ENCODE results near the gene TASOR2.

The TASOR2 gene

DNA sequence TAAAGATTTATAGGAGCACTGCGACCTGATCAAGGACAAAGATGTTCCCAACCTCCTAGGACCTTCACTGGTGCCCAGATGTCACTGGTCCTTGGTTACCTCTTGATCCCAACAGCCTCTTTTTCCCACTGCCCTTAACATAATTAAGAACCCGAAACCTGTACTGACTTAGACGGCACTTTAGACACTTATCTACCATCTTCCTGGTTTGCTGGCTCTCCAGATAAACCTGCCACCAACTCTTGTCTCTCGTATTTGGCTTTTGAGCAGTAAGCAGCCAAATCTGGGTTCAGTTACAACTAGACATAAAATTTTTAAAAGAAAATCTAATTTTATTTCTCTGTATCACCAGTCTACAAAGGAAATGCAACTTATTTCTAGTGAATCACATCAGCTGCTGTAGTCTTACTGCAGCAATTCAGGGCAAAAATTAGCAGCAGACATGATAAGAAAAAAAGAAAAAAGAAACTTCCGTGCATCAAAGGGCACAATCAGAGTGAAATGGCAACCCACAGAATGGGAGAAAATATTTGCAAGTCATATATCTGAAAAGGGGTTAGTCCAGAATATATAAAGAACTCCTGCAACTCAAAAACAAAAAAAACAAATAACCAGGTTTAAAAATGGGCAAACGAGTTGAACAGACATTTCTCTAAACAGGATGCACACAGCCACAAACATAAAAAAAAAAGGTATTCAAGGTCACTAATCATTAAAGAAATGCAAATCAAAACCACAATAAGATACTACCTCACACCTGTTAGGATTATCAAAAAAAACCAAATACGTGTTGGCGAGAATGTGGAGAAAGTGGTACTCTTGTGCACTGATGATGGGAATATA, 27.7 kb upstream of the TASOR2 start:
- no peak for DNase-seq

DNA sequence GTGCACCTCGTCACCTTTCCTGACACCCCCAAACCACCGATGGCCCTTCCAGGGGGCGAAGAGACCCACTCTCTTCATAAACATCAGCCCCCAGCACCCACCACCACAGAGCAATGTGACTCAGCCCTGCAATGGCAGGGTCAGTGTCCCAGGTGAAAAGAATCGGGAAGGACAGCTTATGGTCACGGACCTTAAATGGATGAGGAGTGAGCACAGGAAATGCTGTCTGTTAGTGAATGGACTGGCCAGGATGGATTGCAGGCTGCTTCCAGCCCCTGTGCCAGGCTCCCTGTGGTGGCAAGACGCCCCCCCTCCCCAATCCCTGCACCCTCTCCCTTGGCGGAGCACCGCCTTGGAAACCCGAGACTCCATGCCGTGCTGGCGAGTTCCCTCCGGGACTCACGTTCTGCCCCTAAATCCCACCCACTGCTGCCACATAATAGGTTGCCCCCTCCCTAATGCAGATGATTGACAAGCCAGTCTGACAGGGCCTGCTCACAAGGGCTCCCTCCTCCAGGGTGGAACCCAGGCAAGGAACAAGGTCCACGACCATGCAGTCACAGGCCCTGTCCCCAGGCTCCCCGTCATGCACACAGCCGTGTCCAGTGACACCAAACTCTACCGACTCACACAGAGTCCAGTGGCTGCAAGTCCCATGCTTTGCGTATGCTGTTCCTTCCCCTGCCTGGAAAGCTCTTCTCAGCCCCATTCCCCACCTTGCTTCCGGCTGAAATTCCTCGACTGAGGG, 25.6 kb upstream of the TASOR2 start:
- DNase-seq: peak; percentile 58

DNA sequence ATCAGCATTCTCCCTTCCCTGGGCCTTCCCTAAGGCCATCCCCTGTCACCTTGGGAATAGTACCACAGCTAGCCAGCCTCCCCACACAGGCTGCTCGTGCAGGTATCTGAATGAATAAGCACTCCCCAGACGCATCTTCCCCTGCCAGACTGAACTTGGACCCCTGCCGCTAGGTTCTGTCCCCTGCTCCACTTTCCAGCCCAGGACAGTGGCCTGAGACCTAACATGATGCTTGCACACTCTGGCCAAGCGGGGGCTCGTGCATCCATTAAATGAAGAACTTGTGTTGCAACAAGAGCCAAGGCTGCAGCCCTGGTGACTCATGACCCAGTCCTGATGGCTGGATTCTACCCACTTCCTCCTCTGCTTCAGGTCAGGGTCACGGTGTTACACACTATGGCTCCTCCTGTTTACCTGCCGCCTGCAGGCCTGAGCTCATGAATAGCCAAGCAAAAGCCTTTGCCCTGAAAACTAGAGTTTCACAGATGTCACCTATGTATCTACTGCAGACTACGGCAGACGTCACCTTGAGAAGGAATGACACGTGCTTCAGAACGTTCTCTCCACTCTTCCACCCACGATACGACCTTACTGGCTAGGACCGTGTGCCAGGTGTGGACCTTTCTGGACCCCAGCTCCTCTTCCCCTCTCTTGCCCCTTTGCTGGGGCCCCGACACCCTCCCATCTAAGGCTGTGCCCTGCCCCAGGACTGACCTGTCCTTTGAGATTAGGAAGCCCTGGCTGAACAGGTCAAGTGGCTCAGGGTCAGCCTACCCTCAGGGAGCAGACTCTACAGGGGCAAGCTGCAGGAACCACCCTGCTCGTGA, 24.7 kb upstream of the TASOR2 start:
- no peak for DNase-seq

DNA sequence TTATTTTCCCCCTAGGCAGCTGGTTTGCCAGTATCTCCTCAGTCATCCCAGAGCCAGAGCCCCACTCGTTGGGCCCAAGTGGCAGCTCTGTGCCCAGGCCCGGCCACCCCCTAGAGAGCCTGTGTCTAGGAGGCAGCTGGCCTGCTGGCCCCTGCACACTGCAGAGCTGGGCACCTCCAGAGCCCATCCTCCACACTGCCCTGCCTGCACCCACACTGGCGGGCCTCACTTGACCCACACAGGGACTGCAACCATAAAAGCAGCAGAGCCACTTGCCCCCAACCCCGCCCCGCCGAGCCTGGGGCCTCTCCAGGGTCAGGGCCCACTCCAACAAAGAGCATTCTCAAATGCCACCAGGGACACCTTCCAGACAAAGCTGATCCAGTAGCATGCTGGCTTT, 23.6 kb upstream of the TASOR2 start:
- DNase-seq: no peak

DNA sequence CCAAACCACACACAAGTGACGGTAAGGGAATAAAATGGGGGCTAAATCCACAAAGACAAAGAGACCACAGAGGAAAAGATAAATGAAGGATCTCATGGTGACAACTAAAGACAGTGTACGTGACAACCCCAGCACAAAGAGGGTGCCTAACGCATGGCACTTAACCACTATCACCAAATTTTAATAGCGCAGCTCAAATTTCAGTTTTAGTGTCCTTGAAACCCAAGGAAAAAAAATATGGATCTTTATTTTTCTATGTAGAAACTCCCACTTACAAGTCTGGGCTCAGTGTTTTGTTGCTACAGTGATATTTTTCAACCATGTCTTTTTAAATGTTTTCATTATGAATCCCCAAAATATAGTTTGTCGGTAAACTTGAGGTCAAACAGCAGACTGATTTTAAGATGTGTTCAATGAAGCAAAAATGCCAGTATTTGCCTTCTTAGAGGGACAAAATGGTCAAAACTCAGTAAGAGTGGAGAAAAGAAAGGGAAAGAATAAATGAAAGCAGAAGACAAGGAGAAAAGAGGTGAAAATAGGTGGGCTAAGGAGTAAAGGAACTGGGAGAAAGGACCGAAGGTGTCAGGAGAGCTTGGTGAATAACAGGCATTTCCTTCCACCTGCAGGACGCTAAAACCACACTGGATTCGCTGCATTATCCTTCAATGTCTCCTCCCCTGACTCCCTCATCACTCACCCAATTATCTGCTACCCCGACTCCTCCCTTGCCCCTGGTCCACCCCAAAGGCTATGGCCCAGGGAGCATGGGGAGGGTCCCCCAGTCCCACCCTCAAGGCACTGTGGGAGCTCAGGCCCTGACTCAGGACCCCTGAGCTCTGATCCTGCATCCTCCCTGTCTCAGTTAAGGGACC, 21.7 kb upstream of the TASOR2 start:
- no peak for DNase-seq

DNA sequence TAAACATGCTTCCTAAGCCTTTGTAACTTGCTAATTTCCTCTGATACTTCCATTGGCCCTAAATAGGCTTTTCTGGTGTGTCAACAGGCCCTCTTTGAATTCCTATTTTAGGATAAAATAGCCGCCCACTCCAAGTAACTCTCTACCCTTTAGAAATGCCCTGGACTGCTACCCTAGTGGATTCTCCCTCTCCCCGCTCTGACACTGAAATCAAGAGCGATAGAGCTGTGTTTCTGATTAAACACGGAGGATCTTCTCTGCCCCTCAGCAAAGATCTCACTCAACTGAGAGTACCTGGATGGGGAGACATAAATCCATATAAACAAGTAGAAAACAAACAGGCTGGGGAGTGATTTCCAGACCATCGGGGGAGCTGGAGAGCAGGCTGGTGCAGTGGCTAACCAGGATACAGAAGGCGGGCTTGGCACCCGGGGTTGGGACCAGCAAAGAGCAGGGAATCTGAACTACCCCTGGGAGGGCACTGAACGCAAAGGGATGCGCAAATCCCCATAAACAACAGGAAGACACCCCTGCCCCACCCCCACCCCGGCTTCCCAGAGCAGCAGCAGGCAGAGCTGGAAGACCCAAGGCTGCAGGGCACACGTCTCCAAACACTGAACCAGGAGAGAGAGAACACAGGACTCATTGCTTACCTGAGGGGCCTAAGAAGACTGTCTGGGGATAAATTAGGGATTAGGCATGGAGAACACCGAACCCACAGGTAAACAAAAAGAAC, 20.8 kb upstream of the TASOR2 start:
- no peak for DNase-seq

DNA sequence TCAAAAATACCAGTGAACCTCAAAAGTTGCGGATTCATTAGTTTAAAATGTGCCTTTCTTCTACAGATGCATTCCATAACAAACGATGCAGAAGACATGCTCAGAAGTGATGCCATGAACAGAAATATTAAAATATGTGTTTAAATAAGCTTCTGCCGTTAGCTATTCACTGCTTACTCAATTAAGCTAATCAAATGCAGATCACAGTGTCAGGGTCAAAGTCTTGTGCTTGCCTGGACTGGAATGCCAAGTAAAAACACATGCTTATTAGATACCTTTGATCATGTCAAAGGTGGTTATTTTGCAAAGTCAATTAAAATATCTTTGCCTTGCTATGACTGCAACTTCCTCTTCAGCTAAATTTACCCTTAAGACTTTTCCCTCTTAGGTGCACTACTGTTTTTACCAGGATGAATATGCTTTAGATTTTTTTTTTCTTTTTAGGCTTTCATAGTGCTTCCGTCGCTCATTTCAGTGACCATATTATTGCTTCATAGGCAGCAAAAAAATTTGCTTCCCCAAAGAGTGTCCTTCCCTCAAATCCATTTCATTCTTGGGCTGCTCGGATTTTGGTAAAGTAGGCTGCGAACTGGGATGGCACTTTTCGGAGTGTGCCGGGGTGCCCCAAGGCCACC, 19.1 kb upstream of the TASOR2 start:
- no peak for DNase-seq

DNA sequence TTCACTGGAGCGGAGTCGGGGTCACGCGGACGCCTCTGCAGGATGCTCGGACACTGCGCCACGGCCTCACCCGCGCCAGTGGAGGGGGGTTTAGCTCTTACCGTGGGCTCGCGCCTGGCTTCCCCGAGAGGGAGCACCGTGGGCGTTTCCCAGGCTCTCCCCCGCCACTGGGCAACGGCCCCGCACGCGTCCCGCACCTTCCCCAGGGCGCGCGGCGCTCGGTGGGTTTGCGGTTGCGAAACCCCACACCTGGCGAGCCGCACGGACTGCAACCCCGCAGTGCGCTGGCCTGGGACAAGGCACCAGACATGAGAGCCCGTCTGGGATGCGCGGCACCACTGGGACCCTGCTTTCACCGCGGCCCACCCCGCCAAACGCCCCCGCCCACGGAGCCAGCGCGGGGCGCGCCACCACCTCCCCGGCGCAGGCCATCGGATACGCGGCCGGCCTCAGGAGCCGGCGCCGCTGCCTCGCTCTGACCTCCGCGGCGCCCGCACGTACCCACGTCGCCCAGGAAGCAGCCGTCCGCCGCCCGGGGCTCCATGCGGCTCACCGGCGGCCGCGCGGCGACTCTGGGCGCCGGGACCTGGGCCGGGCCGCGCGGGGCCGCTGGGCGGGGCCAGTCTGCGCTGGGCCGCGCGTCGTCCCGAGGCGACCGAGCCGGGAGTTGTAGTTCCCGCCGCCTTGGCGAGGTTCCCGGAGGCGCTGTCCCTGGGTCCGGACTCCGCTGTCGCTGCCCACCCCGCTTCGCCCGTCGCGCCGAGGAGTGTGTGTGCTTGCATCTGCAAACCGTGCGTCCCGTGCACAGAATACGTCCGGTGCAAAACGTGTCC, 18.4 kb upstream of the TASOR2 start, which contains the start of gene ASB13:
ASB13 (minus strand) TSS at position 588 of the 833 bp plus-strand sequence; CDS start at position 544, 44 bp downstream.
- DNase-seq: peak; percentile 71

DNA sequence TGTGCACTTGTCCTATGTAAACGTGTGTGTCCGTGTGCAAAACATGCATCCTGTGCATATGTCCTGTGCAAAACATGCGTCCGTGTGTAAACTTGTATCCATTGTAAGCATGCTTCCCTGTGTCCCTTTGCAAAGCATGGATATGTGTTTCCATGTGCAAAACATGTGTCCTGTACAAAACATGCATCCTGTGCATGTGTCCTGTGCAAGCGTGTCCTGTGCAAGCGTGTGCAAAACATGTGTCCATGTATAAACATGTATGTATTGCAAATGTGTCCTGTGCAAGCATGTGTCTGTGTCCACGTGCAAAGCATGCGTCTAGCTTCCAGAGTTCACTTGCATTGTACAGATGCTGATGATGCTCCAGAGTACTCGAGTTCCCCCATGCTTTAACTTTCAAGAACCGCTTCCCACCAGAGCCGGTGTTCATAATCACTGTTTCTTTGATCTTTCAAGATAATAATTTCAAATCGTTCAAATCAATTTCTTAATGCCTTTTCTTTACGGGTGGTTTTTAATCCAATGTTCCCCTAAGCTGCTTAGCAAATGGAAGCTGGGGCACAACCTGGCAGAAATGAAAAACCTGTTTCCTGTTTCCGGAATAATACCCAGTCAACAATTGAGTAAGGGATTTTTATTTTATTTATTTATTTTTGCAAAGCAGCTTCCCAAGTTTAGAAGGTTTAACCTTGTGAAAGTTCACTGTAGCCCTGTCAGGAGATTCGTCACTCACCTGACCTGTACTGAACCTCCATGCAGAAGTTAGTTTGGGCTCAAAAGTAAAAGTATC, 17.6 kb upstream of the TASOR2 start:
- DNase-seq: no peak

DNA sequence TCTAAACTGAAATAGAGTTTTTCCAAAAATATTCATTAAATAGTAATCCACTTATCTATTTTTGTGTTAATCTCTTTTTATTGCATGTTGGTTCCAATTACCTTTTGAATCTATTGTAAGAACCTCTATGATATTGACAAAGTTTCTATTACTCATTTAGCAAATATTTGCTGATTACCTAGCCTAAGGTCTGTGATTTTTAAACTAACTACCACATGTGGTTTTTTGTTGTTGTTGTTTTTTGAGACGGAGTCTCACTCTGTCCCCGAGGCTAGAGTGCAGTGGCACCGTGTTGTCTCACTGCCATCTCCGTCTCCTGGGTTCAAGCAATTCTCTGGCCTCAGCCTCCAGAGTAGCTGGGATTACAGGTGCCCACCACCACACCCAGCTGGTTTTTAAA, 16.2 kb upstream of the TASOR2 start:
- DNase-seq: no peak

DNA sequence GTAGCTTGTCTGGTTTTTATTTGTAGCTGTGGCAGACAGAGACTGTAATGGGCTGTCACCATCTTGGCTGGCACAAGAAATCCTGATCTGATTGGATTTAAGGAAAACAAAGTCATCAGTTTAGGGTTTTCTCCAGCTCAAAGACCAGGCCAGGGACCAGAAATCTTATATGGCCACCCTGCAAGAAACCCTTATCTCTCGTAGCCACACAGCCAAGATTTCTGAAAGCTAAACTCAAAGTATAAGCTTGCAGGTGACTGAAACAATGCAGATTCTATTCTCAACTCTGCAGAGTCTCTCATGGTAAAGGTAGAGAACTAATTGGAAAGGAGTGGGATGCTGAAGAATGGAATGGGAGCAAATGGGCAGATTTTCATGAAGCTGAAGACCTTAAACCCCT, 15.0 kb upstream of the TASOR2 start:
- no peak for DNase-seq

DNA sequence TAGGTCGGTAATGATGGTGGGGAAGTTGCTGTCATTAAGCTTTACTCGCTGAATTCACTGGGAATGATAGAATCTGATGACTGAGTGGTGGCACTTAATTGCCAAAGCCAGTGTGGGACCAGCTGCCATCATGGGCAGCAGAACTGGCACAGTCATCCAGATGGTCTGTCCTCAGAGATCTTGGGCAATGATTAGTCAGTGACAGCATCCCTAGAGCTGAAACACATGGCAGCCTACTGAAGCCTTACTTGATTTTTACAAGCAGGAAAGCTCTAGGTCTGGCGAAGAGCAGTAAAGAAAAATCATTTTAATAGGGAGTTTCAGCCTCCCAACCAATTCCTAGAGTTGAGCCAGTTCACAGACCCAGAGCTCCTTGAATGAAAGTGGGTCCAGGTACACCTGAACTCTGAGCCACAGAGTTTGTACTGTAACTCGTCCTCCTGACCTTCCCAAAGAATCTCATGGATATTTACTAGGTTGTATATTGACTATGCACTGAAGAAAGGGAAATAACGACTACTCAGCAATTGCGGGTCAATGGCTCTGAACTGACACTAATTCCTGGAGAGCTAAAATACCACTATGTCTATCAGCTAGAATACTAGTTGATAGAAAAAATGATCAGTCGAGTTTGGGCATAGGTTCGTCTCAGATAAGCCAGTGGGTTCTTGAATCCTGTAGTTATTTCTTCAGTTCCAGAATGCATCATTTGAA, 13.8 kb upstream of the TASOR2 start:
- DNase-seq: no peak

DNA sequence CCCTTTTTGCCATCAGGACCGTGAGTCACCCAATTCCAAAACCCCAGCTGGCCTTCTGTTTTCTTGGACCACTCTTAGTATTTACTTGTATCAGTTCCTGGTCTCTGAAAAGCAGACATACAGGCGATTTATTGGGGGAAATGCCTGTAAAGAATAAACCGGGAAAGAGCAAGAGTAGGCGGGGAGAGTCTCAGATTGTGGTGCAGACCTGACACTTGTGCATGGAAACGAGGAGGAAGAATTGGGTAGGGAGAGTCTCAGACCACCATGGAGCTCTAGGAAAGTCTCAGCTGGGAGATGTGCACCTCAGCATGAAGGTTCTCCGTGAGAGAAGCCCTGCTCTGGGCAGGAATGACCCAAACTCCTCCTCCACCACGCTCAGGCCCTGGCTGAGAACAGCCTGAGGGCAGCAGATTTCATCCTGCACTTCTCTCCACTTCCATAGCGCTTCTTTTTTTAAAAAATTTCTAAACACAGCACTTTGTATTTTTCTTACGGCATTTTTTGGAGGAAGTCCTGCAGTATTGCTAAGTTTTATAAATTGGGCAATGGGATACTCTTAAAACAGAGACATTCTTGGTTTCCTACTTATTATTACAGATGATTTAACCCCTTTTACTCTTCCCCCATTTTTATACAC, 6.1 kb upstream of the TASOR2 start:
- no peak for DNase-seq

DNA sequence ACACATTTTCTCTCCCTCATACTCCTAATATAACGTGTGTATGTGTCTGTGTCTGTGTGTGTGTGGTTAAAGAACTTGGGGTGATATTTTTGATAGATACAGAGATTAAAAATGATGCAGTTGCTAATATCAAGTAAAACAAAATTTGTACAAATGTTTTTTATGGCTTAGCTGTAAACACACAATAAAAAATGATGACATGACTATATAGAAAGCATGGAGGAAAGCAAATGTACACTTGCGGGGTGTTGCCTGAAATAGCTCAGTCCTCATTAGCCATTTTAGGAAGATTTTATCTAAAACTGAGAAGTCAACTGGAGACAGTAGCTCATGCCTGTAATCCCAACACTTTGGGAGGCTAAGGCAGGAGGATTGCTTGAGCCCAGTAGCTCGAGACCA, 5.6 kb upstream of the TASOR2 start:
- no peak for DNase-seq

DNA sequence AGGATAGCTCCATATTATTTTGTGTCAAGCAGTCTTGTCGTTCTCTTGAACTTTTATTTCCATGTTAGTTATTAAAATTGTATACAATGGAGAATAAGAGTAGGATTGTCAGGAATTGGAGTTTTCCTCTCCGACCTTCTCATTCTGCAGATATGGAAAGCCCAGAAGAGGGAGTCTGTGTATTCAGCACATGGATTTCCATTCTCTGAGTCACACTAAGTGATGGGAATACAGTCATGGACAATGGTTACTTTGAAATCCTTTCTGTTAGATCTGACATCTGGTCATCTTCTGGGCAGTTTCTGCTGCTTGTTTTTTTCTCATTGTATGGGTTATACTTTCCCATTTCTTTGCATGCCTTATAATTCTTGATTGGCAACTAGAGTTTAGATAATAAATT, 5.0 kb upstream of the TASOR2 start:
- no peak for DNase-seq

DNA sequence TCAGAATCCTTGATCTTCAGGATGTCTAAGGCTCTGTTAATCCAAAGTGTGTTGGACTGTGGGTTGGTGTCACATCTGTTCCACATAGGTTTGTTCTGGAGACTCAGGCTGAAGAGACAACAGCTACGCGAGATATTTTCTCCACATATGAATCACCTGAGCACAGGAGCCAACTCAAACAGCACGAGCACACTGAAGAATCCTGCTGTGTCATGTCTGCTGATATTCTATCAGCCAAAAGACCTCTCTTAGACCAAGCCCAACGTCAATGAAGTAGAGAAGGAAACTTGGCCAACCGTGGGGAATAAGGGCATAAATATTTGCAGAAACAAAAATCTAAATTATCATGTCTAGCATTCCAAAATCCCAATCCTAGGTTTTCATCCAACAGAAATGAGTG, 2.7 kb upstream of the TASOR2 start:
- DNase-seq: no peak

DNA sequence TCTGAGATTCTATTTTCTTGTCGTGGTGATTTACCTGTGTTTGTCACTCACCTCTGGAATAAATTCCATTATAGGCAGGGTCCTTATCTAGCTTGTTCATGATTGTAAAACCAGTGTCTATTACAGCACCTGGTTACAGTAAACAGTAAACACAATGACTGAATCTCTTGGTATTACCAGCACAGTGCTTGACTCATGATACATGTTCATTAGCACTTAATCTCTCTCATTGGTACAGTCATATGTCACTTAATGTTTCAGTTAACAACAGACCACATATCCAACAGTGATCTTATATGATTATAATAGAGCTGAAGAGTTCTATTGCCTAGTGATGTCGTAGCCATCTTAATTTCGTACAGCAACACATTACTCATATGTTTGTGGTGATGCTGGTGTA, 1.6 kb upstream of the TASOR2 start:
- no peak for DNase-seq
